ENCODE measurements around the gene AUTS2. TPM values are rescaled to one million over a fixed set of nuclear protein-coding genes. Genes with fewer than 3 reads are reported as not detected.
A peak's percentile ranks its signal among the peaks of the same experiment; 100 is the strongest.

The AUTS2 gene
- total RNA-seq, 1 experiment from 2014 or later, result 42.1 TPM

- no TSS peak for BruUV-seq (replicated peaks)
- CTCF ChIA-PET, result interaction anchor here (1.5 kb wide), 1 partner anchor 656 kb away, joined by 8 read pairs; no protein-coding TSS in a partner anchor
- TF ChIP-seq EZH2 (IDR thresholded peaks at IDR 0.05; ENCODE audit: borderline replicate concordance, low read depth, low read length, poor library complexity, severe bottlenecking), result no peak
- peak; percentile 83 for TF ChIP-seq CTCF (conservative IDR thresholded peaks at IDR 0.05; ENCODE audit: low read depth, low read length)
- Histone ChIP-seq H3K4me1 (ENCODE audit: insufficient read depth, low read length, poor library complexity, severe bottlenecking) (peaks cover 37% of the 10 kb centered on the region), H3K36me3 (ENCODE audit: insufficient read depth, low read length, poor library complexity, severe bottlenecking) (no peaks in the 10 kb centered on the region), H3K9me3 (ENCODE audit: low read depth, low read length, poor library complexity, severe bottlenecking) (no peaks in the 10 kb centered on the region), H3K27me3 (replicated peaks; ENCODE audit: insufficient read depth, low read depth, low read length, poor library complexity) (peaks cover 19% of the 10 kb centered on the region), H3K27ac (ENCODE audit: low read depth, low read length, poor library complexity, severe bottlenecking) (no peak overlapping the region), H3K4me3 (ENCODE audit: low read depth, low read length, poor library complexity, severe bottlenecking) (no peak overlapping the region)
- peak; percentile 69 for DNase-seq (ENCODE audit: low spot score)
- intact Hi-C loops (cut with micrococcal nuclease; ENCODE audit: unreplicated experiment), result loop anchor here (2.0 to 10.0 kb wide), 4 partner anchors 184 to 656 kb away; no protein-coding TSS in a partner anchor
- POLR2A ChIA-PET (ENCODE audit: low non-redundant PET), result interaction anchor here (0.6 kb wide), 1 partner anchor 599 kb away, joined by 11 read pairs; no protein-coding TSS in a partner anchor
Observed at GRCh38 chr7:70698219-70698832, 1100.1 kb downstream of the AUTS2 start.

GRCh38 chr7:70699271-70699670 is 1101.0 kb downstream of the AUTS2 start:
- POLR2A ChIA-PET (ENCODE audit: low non-redundant PET), result no interaction called here
- H3K27me3 ChIP-seq (replicated peaks; ENCODE audit: insufficient read depth, low read depth, low read length, poor library complexity), result peaks cover 19% of the 10 kb centered on the region

GRCh38 chr7:70700055-70700940 is 1102.0 kb downstream of the AUTS2 start:
- TF ChIP-seq EZH2 (IDR thresholded peaks at IDR 0.05; ENCODE audit: borderline replicate concordance, low read depth, low read length, poor library complexity, severe bottlenecking) (no peak), CTCF (conservative IDR thresholded peaks at IDR 0.05; ENCODE audit: low read depth, low read length) (no peak)
- no peaks in the 10 kb centered on the region for H3K9me3 ChIP-seq (ENCODE audit: low read depth, low read length, poor library complexity, severe bottlenecking)
- no peak overlapping the region for H3K4me3 ChIP-seq (ENCODE audit: low read depth, low read length, poor library complexity, severe bottlenecking)
- no peak overlapping the region for H3K27ac ChIP-seq (ENCODE audit: low read depth, low read length, poor library complexity, severe bottlenecking)
- ChIA-PET POLR2A (ENCODE audit: low non-redundant PET) (no interaction called here), CTCF (no interaction called here)
- BruUV-seq (replicated peaks), result no TSS peak
- DNase-seq (ENCODE audit: low spot score), result no peak
- H3K4me1 ChIP-seq (ENCODE audit: insufficient read depth, low read length, poor library complexity, severe bottlenecking), result peaks cover 48% of the 10 kb centered on the region
- H3K27me3 ChIP-seq (replicated peaks; ENCODE audit: insufficient read depth, low read depth, low read length, poor library complexity), result peaks cover 12% of the 10 kb centered on the region
- intact Hi-C loops (cut with micrococcal nuclease; ENCODE audit: unreplicated experiment), result no loop called here
- H3K36me3 ChIP-seq (ENCODE audit: insufficient read depth, low read length, poor library complexity, severe bottlenecking), result no peaks in the 10 kb centered on the region

More at GRCh38 chr7:70699271-70699670, 1101.0 kb downstream of the AUTS2 start:
- no peaks in the 10 kb centered on the region for H3K9me3 ChIP-seq (ENCODE audit: low read depth, low read length, poor library complexity, severe bottlenecking)
- H3K4me1 ChIP-seq (ENCODE audit: insufficient read depth, low read length, poor library complexity, severe bottlenecking), result peaks cover 47% of the 10 kb centered on the region
- intact Hi-C loops (cut with micrococcal nuclease; ENCODE audit: unreplicated experiment), result loop anchor here (2.0 to 10.0 kb wide), 4 partner anchors 184 to 657 kb away; no protein-coding TSS in a partner anchor
- no TSS peak for BruUV-seq (replicated peaks)
- H3K36me3 ChIP-seq (ENCODE audit: insufficient read depth, low read length, poor library complexity, severe bottlenecking), result no peaks in the 10 kb centered on the region
- CTCF ChIA-PET, result interaction anchor here (1.5 kb wide), 1 partner anchor 657 kb away, joined by 8 read pairs; no protein-coding TSS in a partner anchor
- no peak overlapping the region for H3K27ac ChIP-seq (ENCODE audit: low read depth, low read length, poor library complexity, severe bottlenecking)
- no peak for DNase-seq (ENCODE audit: low spot score)
- no peak overlapping the region for H3K4me3 ChIP-seq (ENCODE audit: low read depth, low read length, poor library complexity, severe bottlenecking)
- no peak for TF ChIP-seq EZH2 (IDR thresholded peaks at IDR 0.05; ENCODE audit: borderline replicate concordance, low read depth, low read length, poor library complexity, severe bottlenecking)

Measured in A673 (cell line).